Neural cell (in vitro differentiated cells): Measurements from ENCODE around the gene ELF1.

Experiments used
- EP300 ChIP-seq: fragments of 450-650 bp; conservative IDR thresholded peaks from 2 replicates; pipeline ENCODE4 v1.6.1; 2014; ENCODE audit warnings: antibody characterized with exemption, mild to moderate bottlenecking, moderate library complexity; ENCODE audit not compliant: poor library complexity, severe bottlenecking
- EZH2 ChIP-seq: fragments of 200-600, 300-800 bp; shearing (Covaris generic), sonication (generic); IDR thresholded peaks from 2 replicates; pipeline ENCODE4 v1.6.1; 2014; ENCODE audit warnings: antibody characterized with exemption, low read length, borderline replicate concordance, mild to moderate bottlenecking; ENCODE audit not compliant: insufficient read depth, poor library complexity, severe bottlenecking
- MXI1 ChIP-seq: fragments of 450-650 bp; conservative IDR thresholded peaks from 2 replicates; pipeline ENCODE4 v1.6.1; 2014; ENCODE audit warnings: antibody characterized with exemption, mild to moderate bottlenecking; ENCODE audit not compliant: poor library complexity, severe bottlenecking
- RAD21 ChIP-seq: fragments of 450-650 bp; conservative IDR thresholded peaks from 2 replicates; pipeline ENCODE4 v1.6.1; 2014; ENCODE audit warnings: antibody characterized with exemption, mild to moderate bottlenecking, moderate library complexity
- SMC3 ChIP-seq: fragments of 450-650 bp; conservative IDR thresholded peaks from 2 replicates; pipeline ENCODE4 v1.6.1; 2014; ENCODE audit warnings: antibody characterized with exemption, mild to moderate bottlenecking, moderate library complexity; ENCODE audit not compliant: poor library complexity
- TAF1 ChIP-seq: IDR thresholded peaks from 2 replicates; pipeline ENCODE4 v1.6.1; 2012; ENCODE audit warnings: low read depth
- TF ChIP-seq, protein P1 (sequence below): fragments of 450-650 bp; IDR thresholded peaks from 2 replicates; pipeline ENCODE4 v1.5.1; 2014; ENCODE audit warnings: antibody characterized with exemption, mild to moderate bottlenecking, moderate library complexity; ENCODE audit not compliant: poor library complexity, severe bottlenecking
- TF ChIP-seq, protein P2 (sequence below): IDR thresholded peaks from 2 replicates; pipeline ENCODE4 v1.6.1; 2012; ENCODE audit warnings: borderline replicate concordance

DNA sequence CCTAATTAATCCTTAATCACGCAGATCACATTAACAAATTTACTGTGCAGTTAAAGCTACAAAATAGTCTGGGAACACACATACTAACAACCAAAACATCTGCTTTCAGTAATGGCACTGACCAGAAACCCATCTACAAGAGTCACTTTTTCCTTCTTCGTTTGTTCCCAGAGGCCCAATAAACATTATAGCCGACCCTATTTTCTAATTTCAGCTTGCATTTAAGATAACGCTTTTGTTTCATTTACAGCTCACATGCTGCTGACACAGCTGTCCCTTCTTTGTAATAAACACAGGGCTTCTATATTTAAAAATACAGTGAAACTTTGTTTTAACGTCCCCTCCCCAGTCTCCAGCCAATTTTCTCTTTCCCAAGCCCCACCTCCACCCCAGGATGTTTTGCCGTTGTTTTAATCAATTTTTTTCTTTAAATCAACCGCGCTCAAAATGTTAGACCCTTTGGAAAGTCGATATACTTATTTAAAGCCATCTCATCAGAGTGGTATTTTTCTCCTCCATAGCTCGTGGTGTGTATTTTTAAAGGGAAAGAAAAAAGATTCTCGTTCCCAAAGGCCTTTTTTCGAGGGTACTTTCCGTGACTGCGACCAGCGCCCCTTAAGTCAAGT is 40.5 kb upstream of the ELF1 start:
- no peak for TF ChIP-seq TAF1
- TF ChIP-seq, protein P1, sequence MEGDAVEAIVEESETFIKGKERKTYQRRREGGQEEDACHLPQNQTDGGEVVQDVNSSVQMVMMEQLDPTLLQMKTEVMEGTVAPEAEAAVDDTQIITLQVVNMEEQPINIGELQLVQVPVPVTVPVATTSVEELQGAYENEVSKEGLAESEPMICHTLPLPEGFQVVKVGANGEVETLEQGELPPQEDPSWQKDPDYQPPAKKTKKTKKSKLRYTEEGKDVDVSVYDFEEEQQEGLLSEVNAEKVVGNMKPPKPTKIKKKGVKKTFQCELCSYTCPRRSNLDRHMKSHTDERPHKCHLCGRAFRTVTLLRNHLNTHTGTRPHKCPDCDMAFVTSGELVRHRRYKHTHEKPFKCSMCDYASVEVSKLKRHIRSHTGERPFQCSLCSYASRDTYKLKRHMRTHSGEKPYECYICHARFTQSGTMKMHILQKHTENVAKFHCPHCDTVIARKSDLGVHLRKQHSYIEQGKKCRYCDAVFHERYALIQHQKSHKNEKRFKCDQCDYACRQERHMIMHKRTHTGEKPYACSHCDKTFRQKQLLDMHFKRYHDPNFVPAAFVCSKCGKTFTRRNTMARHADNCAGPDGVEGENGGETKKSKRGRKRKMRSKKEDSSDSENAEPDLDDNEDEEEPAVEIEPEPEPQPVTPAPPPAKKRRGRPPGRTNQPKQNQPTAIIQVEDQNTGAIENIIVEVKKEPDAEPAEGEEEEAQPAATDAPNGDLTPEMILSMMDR: no peak
- TF ChIP-seq MXI1: no peak
- TF ChIP-seq RAD21: no peak
- TF ChIP-seq, protein P2, sequence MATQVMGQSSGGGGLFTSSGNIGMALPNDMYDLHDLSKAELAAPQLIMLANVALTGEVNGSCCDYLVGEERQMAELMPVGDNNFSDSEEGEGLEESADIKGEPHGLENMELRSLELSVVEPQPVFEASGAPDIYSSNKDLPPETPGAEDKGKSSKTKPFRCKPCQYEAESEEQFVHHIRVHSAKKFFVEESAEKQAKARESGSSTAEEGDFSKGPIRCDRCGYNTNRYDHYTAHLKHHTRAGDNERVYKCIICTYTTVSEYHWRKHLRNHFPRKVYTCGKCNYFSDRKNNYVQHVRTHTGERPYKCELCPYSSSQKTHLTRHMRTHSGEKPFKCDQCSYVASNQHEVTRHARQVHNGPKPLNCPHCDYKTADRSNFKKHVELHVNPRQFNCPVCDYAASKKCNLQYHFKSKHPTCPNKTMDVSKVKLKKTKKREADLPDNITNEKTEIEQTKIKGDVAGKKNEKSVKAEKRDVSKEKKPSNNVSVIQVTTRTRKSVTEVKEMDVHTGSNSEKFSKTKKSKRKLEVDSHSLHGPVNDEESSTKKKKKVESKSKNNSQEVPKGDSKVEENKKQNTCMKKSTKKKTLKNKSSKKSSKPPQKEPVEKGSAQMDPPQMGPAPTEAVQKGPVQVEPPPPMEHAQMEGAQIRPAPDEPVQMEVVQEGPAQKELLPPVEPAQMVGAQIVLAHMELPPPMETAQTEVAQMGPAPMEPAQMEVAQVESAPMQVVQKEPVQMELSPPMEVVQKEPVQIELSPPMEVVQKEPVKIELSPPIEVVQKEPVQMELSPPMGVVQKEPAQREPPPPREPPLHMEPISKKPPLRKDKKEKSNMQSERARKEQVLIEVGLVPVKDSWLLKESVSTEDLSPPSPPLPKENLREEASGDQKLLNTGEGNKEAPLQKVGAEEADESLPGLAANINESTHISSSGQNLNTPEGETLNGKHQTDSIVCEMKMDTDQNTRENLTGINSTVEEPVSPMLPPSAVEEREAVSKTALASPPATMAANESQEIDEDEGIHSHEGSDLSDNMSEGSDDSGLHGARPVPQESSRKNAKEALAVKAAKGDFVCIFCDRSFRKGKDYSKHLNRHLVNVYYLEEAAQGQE: no peak
- no peak for TF ChIP-seq EP300
- TF ChIP-seq SMC3: no peak
- no peak for TF ChIP-seq EZH2
